Measurements from ENCODE around the gene MLXIPL.

DNA sequence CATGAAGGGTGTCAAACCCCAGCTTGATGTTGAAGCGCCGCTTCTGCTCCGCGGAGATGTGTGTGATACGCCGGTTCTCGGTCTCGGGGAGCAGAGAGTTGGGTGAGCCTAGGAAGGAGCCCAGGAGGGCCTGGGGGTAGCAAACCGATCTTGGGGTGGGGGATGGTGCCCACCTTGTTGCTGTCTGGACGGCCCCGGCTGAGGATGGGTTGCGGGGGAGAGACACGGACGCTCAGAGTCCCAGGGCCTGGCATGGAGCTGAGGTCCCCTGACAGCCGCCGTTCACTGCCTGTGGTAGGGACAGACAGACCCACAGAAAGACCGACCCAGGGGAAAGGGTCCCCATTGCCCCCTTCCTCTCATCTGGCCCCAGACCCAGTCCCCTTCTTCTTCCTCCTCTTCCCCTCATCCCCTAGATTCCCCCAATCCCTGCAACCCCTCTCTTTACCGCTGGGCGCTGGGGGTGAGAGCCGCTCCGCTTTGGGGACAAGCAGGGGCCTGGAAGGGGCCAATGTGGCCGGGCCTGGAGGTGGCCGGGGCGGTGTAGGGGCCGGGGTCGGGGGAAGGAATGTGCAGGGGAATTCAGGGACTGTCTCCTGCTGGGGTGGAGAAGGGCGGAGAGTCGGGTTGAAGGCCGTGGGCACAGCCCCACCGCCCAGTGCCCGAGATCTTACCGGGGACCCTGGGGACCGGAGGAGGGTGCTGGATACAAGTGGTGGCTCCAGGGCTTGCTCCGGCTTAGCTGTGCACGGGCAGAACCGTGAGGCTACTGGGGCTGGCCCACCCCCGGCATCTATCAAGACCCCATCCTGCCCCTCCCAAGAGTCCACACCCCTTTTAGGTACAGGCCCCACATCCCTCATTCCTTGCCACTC is 27.9 kb downstream of the MLXIPL start:
- TF ChIP-seq, protein P1, sequence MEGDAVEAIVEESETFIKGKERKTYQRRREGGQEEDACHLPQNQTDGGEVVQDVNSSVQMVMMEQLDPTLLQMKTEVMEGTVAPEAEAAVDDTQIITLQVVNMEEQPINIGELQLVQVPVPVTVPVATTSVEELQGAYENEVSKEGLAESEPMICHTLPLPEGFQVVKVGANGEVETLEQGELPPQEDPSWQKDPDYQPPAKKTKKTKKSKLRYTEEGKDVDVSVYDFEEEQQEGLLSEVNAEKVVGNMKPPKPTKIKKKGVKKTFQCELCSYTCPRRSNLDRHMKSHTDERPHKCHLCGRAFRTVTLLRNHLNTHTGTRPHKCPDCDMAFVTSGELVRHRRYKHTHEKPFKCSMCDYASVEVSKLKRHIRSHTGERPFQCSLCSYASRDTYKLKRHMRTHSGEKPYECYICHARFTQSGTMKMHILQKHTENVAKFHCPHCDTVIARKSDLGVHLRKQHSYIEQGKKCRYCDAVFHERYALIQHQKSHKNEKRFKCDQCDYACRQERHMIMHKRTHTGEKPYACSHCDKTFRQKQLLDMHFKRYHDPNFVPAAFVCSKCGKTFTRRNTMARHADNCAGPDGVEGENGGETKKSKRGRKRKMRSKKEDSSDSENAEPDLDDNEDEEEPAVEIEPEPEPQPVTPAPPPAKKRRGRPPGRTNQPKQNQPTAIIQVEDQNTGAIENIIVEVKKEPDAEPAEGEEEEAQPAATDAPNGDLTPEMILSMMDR (conservative IDR thresholded peaks at IDR 0.05; ENCODE audit: low read length) = no peak
- TF ChIP-seq EZH2phosphoT487 (IDR thresholded peaks at IDR 0.05; ENCODE audit: borderline replicate concordance, low read depth, low read length) = no peak
